AG09319 (cell line): ENCODE data around the gene GMNN.
A peak's percentile ranks its signal among the peaks of the same experiment; 100 is the strongest.
"Not testable (repeated sequence)": the region's sequence is repeated elsewhere in the genome, so short reads cannot be mapped to it uniquely, and the experiment has no call there.

Experiments
- DNase-seq: peaks from one replicate; pipeline ENCODE4 v3.0.0-alpha.2; 2010; ENCODE audit warnings: low read depth; ENCODE audit errors: extremely low read depth
- CTCF ChIP-seq: IDR thresholded peaks from 2 replicates; pipeline ENCODE4 v1.5.1; 2011; ENCODE audit warnings: low read depth, mild to moderate bottlenecking, inconsistent platforms, low read length, moderate library complexity

The GMNN gene

GRCh38 chr6:24774696-24775519, at the start of gene GMNN:
Gene GMNN (plus strand): TSS chr6:24774937. CDS start chr6:24777247, 2,310 bp downstream.
- DNase-seq = peak; percentile 78
- TF ChIP-seq CTCF = no peak

GRCh38 chr6:24730653-24731052, 44.1 kb upstream of the GMNN start:
- not testable (repeated sequence) for DNase-seq

GRCh38 chr6:24731456-24732134, 43.1 kb upstream of the GMNN start:
- DNase-seq = not testable (repeated sequence)

- no peak for TF ChIP-seq CTCF
- no peak for DNase-seq
These were observed 40.6 kb upstream of the GMNN start for GRCh38 chr6:24734166-24734565.

- not testable (repeated sequence) for DNase-seq
These were observed 40.0 kb upstream of the GMNN start for GRCh38 chr6:24734710-24735109.

- TF ChIP-seq CTCF = no peak
- DNase-seq = no peak
These were observed 36.0 kb upstream of the GMNN start for GRCh38 chr6:24738741-24739140.

GRCh38 chr6:24740861-24741260, 33.9 kb upstream of the GMNN start:
- TF ChIP-seq CTCF = no peak
- DNase-seq = no peak

- TF ChIP-seq CTCF = no peak
These were observed 32.5 kb upstream of the GMNN start for GRCh38 chr6:24742216-24742738.

More at GRCh38 chr6:24742216-24742738, 32.5 kb upstream of the GMNN start:
- DNase-seq = no peak
